ENCODE data around the gene BABAM1. TPM values are rescaled to one million over a fixed set of nuclear protein-coding genes. Genes with fewer than 3 reads are reported as not detected.

BABAM1 gene
- total RNA-seq, 2 experiments from 2014 or later, result 56.2 to 63.5 TPM

GRCh38 chr19:17305517-17306284, 38.5 kb downstream of the BABAM1 start, which contains the start of gene MRPL34:
Gene MRPL34, plus strand, starts transcription at chr19:17305872. Its CDS starts 21 bp downstream, at chr19:17305893.
- intact Hi-C loops (cut with DNase I, micrococcal nuclease), result loop anchor here in 1 of 2 experiments (1.0 to 2.0 kb wide), 3 partner anchors 12 to 79 kb away; partner anchors contain the start of genes GTPBP3 and OCEL1
- Mint-ChIP-seq H3K27me3 (no peaks in the 10 kb centered on the region), H3K36me3 (ENCODE audit: low read depth) (peaks cover 21% of the 10 kb centered on the region), H3K4me1 (ENCODE audit: low read depth) (peaks cover 65% of the 10 kb centered on the region), H3K9me3 (no peaks in the 10 kb centered on the region), H3K27ac (peak within 1 kb of the TSS; percentile 90), H3K4me3 (peak within 1 kb of the TSS; percentile 94)
- TF ChIP-seq CTCF (IDR thresholded peaks at IDR 0.05), result no peak
- CTCF ChIA-PET, result interaction anchor here (0.6 to 3.4 kb wide), 12 partner anchors 9 to 100 kb away, joined by 3 to 27 read pairs (median 4); partner anchors contain the start of genes ANO8 and BST2
- peak; percentile 53 for ATAC-seq (ENCODE audit: poor library complexity)
- peak within 1 kb of the TSS; percentile 96 for H3K4me3 ChIP-seq (ENCODE audit: low read length)
- H3K36me3 ChIP-seq (ENCODE audit: insufficient read depth, low read length), result no peaks in the 10 kb centered on the region
- H3K4me1 ChIP-seq (ENCODE audit: insufficient read depth, low read length), result peaks cover 66% of the 10 kb centered on the region
- peak; percentile 85 to 99 (median 92) for DNase-seq
- POLR2A ChIA-PET, result interaction anchor here (0.9 to 3.0 kb wide), 10 partner anchors 9 to 206 kb away, joined by 3 to 27 read pairs (median 6); partner anchors contain the start of genes ANKLE1, ANO8, MVB12A and PGLS
- H3K27ac ChIP-seq (ENCODE audit: low read depth in 1 of 2, low read length in 2 of 2), result peak within 1 kb of the TSS; percentile 71 to 85
- H3K9me3 ChIP-seq (ENCODE audit: control insufficient read depth in 1 of 2, insufficient read depth in 1 of 2, low read length in 2 of 2), result no peaks in the 10 kb centered on the region
- no peaks in the 10 kb centered on the region for H3K27me3 ChIP-seq (ENCODE audit: control insufficient read depth in 1 of 2, insufficient read depth in 2 of 2, low read length in 2 of 2)

DNA sequence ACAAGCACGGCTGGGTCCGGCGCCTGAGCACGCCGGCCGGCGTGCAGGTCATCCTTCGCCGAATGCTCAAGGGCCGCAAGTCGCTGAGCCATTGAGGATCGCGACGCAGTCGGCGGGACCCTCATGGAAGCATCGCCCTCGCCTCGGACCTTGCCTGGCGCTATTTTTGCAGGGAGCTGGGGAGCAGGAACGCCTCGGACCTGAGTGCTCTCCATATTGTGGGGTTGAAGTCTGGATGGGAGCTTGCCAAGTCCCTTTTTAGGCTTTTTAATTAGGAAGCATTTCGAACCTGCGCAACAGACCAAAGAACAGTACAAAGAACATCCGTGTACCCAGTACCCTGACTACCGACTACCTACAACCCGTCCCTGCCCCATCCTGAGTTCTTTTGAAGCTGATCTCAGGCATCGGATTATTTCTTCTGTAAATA, 39.1 kb downstream of the BABAM1 start:
- Histone ChIP-seq H3K27me3 (ENCODE audit: control insufficient read depth in 1 of 2, insufficient read depth in 2 of 2, low read length in 2 of 2) (no peaks in the 10 kb centered on the region), H3K27ac (ENCODE audit: low read depth in 1 of 2, low read length in 2 of 2) (peak overlapping the region; percentile 71 to 85), H3K4me1 (ENCODE audit: insufficient read depth, low read length) (peaks cover 71% of the 10 kb centered on the region), H3K36me3 (ENCODE audit: insufficient read depth, low read length) (peaks cover 2% of the 10 kb centered on the region), H3K4me3 (ENCODE audit: low read length) (peak overlapping the region; percentile 96), H3K9me3 (ENCODE audit: control insufficient read depth in 1 of 2, insufficient read depth in 1 of 2, low read length in 2 of 2) (no peaks in the 10 kb centered on the region)
- H3K27me3 Mint-ChIP-seq, result no peaks in the 10 kb centered on the region
- no peak for TF ChIP-seq CTCF (IDR thresholded peaks at IDR 0.05)
- peak overlapping the region; percentile 94 for H3K4me3 Mint-ChIP-seq
- H3K36me3 Mint-ChIP-seq (ENCODE audit: low read depth), result peaks cover 19% of the 10 kb centered on the region
- peaks cover 67% of the 10 kb centered on the region for H3K4me1 Mint-ChIP-seq (ENCODE audit: low read depth)
- ATAC-seq (ENCODE audit: poor library complexity) (no peak), DNase-seq (no peak)
- no peaks in the 10 kb centered on the region for H3K9me3 Mint-ChIP-seq
- intact Hi-C loops (cut with DNase I, micrococcal nuclease), result no loop called here
- H3K27ac Mint-ChIP-seq, result peak overlapping the region; percentile 90
- POLR2A ChIA-PET, result interaction anchor here (1.0 to 3.0 kb wide), 4 partner anchors 13 to 181 kb away, joined by 3 to 27 read pairs (median 6); partner anchors contain the start of gene ANO8
- CTCF ChIA-PET, result interaction anchor here (1.0 to 3.4 kb wide), 2 partner anchors 14 to 80 kb away, joined by 3 to 27 read pairs; no protein-coding TSS in a partner anchor

DNA sequence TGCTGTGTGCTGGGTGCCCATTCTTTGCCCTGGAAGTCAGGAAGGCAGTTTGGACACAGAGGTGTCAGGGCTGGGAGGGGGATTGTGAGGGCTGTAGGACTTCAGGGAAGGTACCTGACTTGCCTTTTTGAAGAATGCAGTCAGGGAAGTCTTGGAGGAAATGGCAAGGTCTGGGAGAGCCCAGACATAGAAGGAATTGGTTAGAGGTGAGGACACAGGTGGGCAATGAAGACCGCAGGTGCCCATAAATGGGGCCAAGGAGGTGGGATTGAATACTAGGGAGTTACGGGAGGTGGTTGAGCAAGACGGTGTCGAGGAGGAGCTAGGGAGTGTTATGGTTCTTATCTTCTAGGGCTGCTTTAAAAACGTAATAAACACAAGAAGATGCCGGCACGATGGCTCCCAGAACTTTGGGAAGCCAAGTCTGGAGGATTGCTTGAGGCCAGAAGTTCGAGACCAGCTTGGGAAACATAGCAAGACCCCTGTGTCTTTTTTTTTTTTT, 40.7 kb downstream of the BABAM1 start:
- H3K4me3 Mint-ChIP-seq, result peak overlapping the region; percentile 62
- peak overlapping the region; percentile 62 for H3K27ac Mint-ChIP-seq
- H3K36me3 Mint-ChIP-seq (ENCODE audit: low read depth), result peaks cover 21% of the 10 kb centered on the region
- Histone ChIP-seq H3K27ac (ENCODE audit: low read depth in 1 of 2, low read length in 2 of 2) (no peak overlapping the region), H3K4me3 (ENCODE audit: low read length) (no peak overlapping the region), H3K9me3 (ENCODE audit: control insufficient read depth in 1 of 2, insufficient read depth in 1 of 2, low read length in 2 of 2) (no peaks in the 10 kb centered on the region), H3K36me3 (ENCODE audit: insufficient read depth, low read length) (peaks cover 9% of the 10 kb centered on the region), H3K4me1 (ENCODE audit: insufficient read depth, low read length) (peaks cover 74% of the 10 kb centered on the region), H3K27me3 (ENCODE audit: control insufficient read depth in 1 of 2, insufficient read depth in 2 of 2, low read length in 2 of 2) (no peaks in the 10 kb centered on the region)
- DNase-seq (no peak), ATAC-seq (ENCODE audit: poor library complexity) (no peak)
- POLR2A ChIA-PET, result interaction anchor here (1.8 to 2.1 kb wide), 2 partner anchors 27 to 92 kb away, joined by 9 to 31 read pairs; partner anchors contain the start of genes ANO8 and USE1
- no peaks in the 10 kb centered on the region for H3K9me3 Mint-ChIP-seq
- intact Hi-C loops (cut with DNase I, micrococcal nuclease), result no loop called here
- H3K4me1 Mint-ChIP-seq (ENCODE audit: low read depth), result peaks cover 64% of the 10 kb centered on the region
- no peaks in the 10 kb centered on the region for H3K27me3 Mint-ChIP-seq
- CTCF ChIA-PET, result interaction anchor here (0.6 to 3.4 kb wide), 2 partner anchors 16 to 102 kb away, joined by 3 to 27 read pairs; no protein-coding TSS in a partner anchor
- no peak for TF ChIP-seq CTCF (IDR thresholded peaks at IDR 0.05)

All from CD4-positive, alpha-beta T cell (primary cell).